ENCODE data around the gene GGCX.

Gene GGCX

DNA sequence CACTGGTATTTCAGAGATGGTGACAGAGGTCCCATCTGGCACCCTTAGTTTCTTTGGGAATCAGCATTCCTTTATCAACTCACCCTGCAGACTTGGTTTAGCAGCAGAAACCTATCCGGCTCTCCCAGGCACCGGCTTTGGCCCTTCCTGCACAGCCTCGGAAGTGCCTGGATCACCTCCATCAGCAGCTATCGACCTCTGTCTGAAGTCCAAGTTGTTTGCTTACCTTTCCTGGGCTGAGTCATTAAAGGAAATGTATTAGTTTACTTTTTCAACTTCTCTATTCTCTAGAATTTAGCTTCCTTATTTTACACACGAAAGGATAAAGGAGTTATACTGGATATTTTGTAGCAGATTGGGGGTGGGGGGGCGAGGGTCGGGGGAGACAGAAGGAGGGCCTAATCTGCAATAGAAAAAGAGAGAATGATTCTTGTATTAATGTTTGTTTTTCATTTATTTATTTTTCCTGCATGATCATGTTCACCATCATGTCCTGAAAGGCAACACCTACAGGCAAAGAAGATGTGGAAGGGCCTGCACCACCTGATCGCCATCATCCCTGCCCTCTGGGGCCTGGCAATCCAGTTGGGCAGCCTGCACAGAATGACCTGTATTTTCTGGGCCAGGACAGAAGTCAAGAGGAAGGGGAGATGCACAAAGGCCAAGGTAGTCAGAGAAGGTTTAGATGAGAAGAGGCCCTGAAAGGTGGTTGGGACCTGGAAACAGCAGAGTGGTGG lies 44.5 kb downstream of the GGCX start:
- no peak for DNase-seq (ENCODE audit: low read depth)

DNA sequence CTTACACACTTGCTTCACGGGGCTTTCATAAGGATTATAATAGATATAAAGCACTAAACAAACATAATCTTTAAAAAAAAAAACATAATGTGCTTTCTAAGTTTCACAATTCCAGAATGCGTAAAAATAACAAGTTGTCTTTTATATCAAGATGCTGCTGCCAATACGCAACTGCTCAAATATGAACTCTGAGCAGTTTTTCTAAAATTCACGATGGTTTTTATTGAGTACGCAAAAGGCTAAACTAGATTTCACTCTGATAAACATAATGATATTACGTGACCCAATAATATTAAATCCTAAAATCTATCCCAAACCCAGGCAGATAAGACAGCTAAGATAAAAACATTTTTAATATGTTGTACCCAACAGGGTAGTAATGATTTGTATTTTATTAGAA lies 47.0 kb downstream of the GGCX start:
- DNase-seq (ENCODE audit: low read depth): no peak

DNA sequence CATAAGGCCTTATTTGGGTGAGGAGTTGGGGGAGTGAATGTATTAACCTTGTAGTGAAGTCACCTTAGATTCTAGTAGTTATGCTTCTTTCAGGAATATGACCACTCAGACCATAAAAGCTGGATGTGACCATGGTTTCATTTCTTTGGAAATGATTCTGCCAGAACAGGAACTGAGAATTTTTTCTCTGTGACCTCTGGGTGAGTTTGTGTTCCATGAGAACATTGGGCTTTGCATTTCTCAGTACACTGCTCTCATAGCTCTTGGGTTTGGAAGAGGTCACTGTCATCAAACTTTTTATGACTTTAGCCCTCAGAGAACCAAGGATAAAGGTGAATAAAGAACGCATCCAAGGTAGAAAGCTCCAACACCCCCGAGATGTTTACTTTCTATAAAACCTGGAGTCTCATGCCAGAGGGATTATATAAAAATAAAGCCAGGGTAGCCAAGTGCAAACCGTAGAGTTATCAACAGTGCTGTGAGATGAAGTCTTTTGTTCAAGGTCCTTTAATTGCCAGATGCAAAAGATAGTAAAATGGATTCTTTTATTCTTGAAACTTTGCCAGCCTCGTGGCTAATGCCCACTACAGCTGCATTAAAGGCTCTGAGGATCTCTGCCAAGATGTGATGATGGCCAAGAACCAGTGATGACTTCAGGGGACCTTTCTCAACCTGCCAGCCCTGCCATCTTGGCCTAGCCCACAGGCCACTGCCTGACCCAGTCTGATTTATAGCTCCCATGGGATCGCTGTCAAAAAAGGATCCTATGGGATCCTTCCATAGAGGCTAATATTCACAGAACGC lies 50.1 kb downstream of the GGCX start:
- DNase-seq (ENCODE audit: low read depth): no peak

DNA sequence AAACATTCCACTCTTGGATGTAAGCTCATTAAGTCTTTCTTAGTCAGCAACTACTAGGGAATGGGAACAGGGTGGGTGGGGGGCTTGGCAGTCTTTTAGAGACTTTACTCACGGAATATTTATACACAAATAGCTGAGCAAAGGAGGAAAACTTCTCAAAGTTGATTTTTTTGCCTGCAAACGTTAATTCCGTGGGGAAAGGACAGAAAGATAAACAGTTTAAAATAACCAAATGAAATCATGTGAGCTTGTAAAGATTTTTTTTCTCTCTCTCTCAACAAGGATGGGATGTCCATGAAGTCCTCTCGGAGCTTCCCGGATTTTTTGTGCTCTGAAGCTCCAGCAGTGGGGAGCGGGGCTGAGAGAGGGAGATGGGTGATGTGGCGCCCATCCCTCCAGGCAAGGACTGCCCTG lies 54.5 kb downstream of the GGCX start:
- DNase-seq (ENCODE audit: low read depth): no peak

- no peak for DNase-seq (ENCODE audit: low read depth)
Measured at GRCh38 chr2:85505551-85506238, 55.6 kb downstream of the GGCX start.

GRCh38 chr2:85504778-85505261 lies 56.5 kb downstream of the GGCX start:
- no peak for DNase-seq (ENCODE audit: low read depth)

DNA sequence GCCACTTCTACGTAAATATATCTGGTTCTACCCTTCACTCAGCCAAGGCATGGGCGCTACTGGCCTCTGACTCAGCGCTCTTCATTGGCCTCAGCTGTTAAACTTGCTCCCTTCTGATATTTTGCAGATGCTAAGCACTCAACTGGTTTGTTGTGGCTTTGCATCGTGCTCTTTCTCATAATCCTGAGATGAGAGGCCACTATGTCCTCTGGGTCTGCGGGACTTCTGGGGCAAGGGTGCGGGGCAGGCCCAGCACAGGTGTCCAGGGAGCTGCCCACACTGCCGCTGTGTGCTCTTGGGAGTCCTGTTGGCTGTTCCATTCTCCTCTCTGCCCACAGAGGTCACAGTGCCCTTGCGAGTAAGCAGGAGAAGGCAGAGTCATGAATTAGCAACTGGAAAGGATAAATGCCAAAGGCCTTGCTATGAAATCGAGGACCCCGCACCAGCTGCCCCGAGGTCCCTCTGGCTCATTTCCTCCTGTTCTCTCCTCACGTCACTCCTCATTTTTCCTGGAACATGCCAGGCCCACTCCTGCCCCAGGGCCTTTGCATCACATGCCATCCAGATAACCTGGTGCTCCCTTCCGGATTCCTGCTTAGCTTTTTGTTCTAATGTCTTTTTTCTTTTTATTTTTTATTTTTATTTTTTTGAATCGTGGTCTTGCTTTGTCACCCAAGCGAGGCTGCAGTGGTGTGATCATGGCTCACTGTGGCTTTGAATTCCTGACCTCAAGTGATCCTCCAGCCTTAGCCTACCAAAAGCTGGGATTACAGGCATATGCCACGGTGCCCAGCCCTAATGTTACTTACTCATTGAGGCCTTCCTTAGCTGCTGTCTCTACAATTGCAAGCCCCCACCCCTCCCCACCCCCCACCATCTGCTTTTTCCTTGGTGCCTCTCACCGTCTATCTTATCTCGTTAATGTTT lies 57.2 kb downstream of the GGCX start:
- no peak for DNase-seq (ENCODE audit: low read depth)

DNA sequence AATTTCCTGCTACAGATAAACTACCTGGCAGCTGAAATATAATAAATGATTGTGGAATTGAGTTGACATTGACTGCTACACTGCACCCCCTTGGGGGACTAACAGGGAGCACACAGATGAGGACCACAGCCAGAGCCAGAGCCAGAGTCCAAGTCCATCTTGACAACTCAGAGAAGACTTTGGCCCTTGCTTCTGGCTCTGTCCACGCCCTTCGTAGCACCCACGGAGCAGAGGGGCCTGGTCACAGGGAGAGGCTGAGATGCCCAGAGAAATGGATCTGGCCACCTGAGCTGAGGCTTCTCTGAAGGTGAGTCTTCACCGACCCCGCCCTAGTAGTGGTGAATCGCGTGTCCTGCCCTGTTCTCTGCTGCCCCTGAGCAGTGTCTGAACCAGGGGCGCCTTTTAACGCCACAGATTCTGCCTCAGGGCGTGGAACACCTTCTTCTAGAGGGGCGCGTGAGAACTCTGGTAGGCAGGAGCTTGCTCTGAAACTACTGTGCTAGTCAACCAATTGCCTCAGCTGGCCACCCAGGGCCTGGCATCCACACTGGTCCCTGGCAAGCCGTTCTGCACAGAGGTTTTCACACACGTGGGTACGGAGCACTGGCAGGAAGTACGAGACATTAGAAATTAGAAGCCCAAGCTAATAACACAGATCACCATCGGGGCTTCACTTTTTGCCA lies 58.0 kb downstream of the GGCX start:
- no peak for DNase-seq (ENCODE audit: low read depth)

GRCh38 chr2:85502720-85503119 lies 58.6 kb downstream of the GGCX start:
- DNase-seq (ENCODE audit: low read depth): no peak

DNA sequence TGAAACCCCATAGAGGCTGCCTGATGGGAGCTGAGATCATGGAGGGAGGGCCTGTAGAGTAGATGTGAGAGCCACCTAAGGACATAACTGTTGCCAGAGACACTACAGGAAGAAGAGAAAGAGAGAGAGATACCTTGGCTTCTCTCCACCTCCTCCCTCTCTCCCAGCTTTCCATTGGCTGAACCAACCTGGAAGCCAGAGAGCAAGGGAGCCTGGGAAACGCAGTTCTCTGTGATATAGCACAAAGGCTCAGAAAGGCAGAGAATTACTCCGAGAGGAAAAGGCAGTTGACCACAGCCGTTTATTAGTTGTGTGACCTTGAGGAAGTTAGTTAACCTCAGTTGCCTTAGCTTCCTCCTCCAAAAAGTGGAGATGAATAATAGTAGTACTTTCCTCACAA lies 60.0 kb downstream of the GGCX start:
- DNase-seq (ENCODE audit: low read depth): no peak

DNA sequence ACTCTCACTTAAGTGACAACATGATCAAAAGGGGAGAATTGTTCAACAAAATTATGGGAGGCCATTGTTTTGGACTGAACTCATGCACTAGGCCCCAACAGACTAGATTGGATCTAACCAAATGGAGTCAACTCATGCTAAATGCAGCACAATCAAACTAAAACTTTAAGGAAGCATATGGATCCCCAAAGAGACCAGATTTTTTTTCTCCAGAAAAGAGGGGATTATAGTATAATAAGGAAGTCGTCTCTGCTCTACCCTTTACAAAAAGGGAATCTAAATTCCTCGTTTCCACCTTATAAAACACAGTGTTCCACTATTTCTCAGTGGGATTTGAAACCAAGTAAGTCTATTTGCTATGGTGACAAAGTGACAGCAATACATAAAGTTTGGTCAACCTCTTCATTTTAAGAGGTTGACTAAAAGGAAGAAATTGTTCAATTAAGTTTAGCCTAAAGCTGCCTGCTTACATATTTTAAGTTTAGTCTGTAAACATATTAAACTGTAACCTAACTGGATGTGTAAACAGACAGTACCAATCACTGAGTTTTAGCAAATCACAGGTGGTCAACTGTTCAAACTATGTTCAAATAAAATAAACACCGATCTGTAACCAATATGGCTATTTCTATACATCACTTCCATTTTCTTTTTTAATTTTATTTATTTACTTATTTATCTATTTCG lies 63.2 kb downstream of the GGCX start:
- DNase-seq (ENCODE audit: low read depth): no peak

- no peak for DNase-seq (ENCODE audit: low read depth)
Measured at GRCh38 chr2:85496436-85496835, 64.9 kb downstream of the GGCX start.
